HepG2 (cell line): ENCODE results near the gene SNX19. TPM values are rescaled to one million over a fixed set of nuclear protein-coding genes. Genes with fewer than 3 reads are reported as not detected.

Experiments
- CAMTA2 ChIP-seq: sonication (generic); formaldehyde crosslinking; IDR thresholded peaks from 2 replicates; pipeline ENCODE4 v1.4.0; 2020; ENCODE audit warnings: mild to moderate bottlenecking, missing genetic modification reagents, borderline replicate concordance
- DNMT3B ChIP-seq: conservative IDR thresholded peaks from 2 replicates; pipeline ENCODE4 v1.6.1; 2016; ENCODE audit warnings: missing biosample characterization, control low read depth
- HIC2 ChIP-seq: sonication (generic); formaldehyde crosslinking; IDR thresholded peaks from 2 replicates; pipeline ENCODE4 v1.9.0; 2022; ENCODE audit warnings: low read depth, missing genetic modification reagents
- HMGXB4 ChIP-seq, 2 experiments: sonication (generic) in 1 of 2; formaldehyde crosslinking in 1 of 2; IDR thresholded peaks; 2 replicates each; pipeline versions ENCODE4 v1.4.0 to v1.6.1; 2018 to 2020; ENCODE audit warnings: missing genetic modification reagents in 2 of 2, borderline replicate concordance in 1 of 2, low read depth in 1 of 2, mild to moderate bottlenecking in 1 of 2, missing biosample characterization in 1 of 2
- MIXL1 ChIP-seq: IDR thresholded peaks from 2 replicates; pipeline ENCODE4 v1.6.1; 2016
- NCOA2 ChIP-seq: sonication (generic); formaldehyde crosslinking; IDR thresholded peaks from 2 replicates; pipeline ENCODE4 v1.8.0; 2022; ENCODE audit warnings: inconsistent platforms
- NRL ChIP-seq: sonication (generic); formaldehyde crosslinking; IDR thresholded peaks from 2 replicates; pipeline ENCODE4 v1.5.0; 2020; ENCODE audit warnings: missing genetic modification reagents, mild to moderate bottlenecking, moderate library complexity, borderline replicate concordance
- PHF21A ChIP-seq: sonication (generic); formaldehyde crosslinking; IDR thresholded peaks from 2 replicates; pipeline ENCODE4 v1.5.0; 2020; ENCODE audit warnings: mild to moderate bottlenecking, missing genetic modification reagents
- PHF8 ChIP-seq: sonication (generic); formaldehyde crosslinking; IDR thresholded peaks from 2 replicates; pipeline ENCODE4 v1.5.0; 2020; ENCODE audit warnings: missing genetic modification reagents
- SALL1 ChIP-seq: sonication (generic); formaldehyde crosslinking; IDR thresholded peaks from 2 replicates; pipeline ENCODE4 v1.8.0; 2022; ENCODE audit warnings: mild to moderate bottlenecking, missing genetic modification reagents
- ZHX1 ChIP-seq: sonication (generic); formaldehyde crosslinking; IDR thresholded peaks from 2 replicates; pipeline ENCODE4 v1.8.1; 2022; ENCODE audit warnings: low read depth, mild to moderate bottlenecking, missing genetic modification reagents
- ZKSCAN1 ChIP-seq: fragments of 150-350 bp; IDR thresholded peaks from 2 replicates; pipeline ENCODE4 v1.6.1; 2014; ENCODE audit warnings: low read length
- ZNF501 ChIP-seq: sonication (generic); formaldehyde crosslinking; IDR thresholded peaks from 2 replicates; pipeline ENCODE4 v1.5.1; 2020; ENCODE audit warnings: mild to moderate bottlenecking, moderate library complexity, missing genetic modification reagents
- ZNF574 ChIP-seq: sonication (generic); formaldehyde crosslinking; IDR thresholded peaks from 2 replicates; pipeline ENCODE4 v1.4.0; 2020; ENCODE audit warnings: missing genetic modification reagents
- ZNF639 ChIP-seq: conservative IDR thresholded peaks from 2 replicates; pipeline ENCODE4 v1.6.1; 2018; ENCODE audit warnings: missing genetic modification reagents
- ZNF713 ChIP-seq: sonication (generic); formaldehyde crosslinking; IDR thresholded peaks from 2 replicates; pipeline ENCODE4 v1.4.0; 2020; ENCODE audit warnings: mild to moderate bottlenecking, missing genetic modification reagents
- ZSCAN9 ChIP-seq: IDR thresholded peaks from 2 replicates; pipeline ENCODE4 v1.6.1; 2016; ENCODE audit warnings: borderline replicate concordance
- polyA plus RNA-seq, 8 experiments: library from polyadenylated mRNA; depleted of rRNA in 3 of 8; stranded (reverse) in 7 of 8; unstranded in 1 of 8; fragments of >200 nt; fragmentation: Illumina TruSeq in 4 of 8; extraction: Trizol in 4 of 8; gene quantifications; 2 replicates each; pipeline versions ENCODE4 v1.2.1 to v1.2.3, GENCODE V29; 2011 to 2016; ENCODE audit warnings: low read depth in 4 of 8, missing spikeins in 1 of 8, mixed read lengths in 1 of 8; ENCODE audit not compliant: insufficient read depth in 1 of 8
- total RNA-seq, 5 experiments: library from RNA; depleted of rRNA; stranded (reverse); fragments of >200 nt; fragmentation: Illumina TruSeq; extraction: Trizol; gene quantifications; 2 replicates each; pipeline ENCODE4 v1.2.3, GENCODE V29; 2016; ENCODE audit warnings: low read depth in 1 of 5

Gene SNX19
- total and polyA plus RNA-seq, 2 of the 13 experiments (the other 11 are each of a cell fraction or from before 2014, with no cell fraction given), result 0.13 to 0.27 TPM

- TF ChIP-seq NRL, result peak; percentile 36; the same call in 1 of the 2 replicates
- peak; percentile 76 for TF ChIP-seq SALL1 (CRISPR knock-in tag)
- TF ChIP-seq PHF8, result peak; percentile 34; the same call in 1 of the 2 replicates
- TF ChIP-seq PHF21A (CRISPR knock-in tag), result no peak
- TF ChIP-seq ZNF501, result peak; percentile 78
- peak; percentile 57; the same call in 1 of the 2 replicates for TF ChIP-seq ZNF639 (CRISPR knock-in tag)
- TF ChIP-seq CAMTA2, result no peak
- TF ChIP-seq ZHX1 (CRISPR knock-in tag), result no peak
- TF ChIP-seq MIXL1, result 0 out of 2 replicates have a peak, but pooled peaks have one; percentile 49
- TF ChIP-seq HIC2 (CRISPR knock-in tag), result no peak
- peak; percentile 48; the same call in 1 of the 2 replicates for TF ChIP-seq ZNF574 (CRISPR knock-in tag)
- TF ChIP-seq ZSCAN9 (CRISPR knock-in tag), result peak; percentile 56; the same call in 1 of the 2 replicates
- TF ChIP-seq HMGXB4 (CRISPR knock-in tag; IDR thresholded peaks at IDR 0.05; ENCODE audit: borderline replicate concordance in 1 of 2, low read depth in 1 of 2), result peak; percentile 87 to 91; a peak in 3 of 4 replicates
- TF ChIP-seq DNMT3B (CRISPR knock-in tag), result no peak
- no peak for TF ChIP-seq ZNF713 (CRISPR knock-in tag)
- TF ChIP-seq NCOA2 (CRISPR knock-in tag), result 0 out of 2 replicates have a peak, but pooled peaks have one; percentile 19
- TF ChIP-seq ZKSCAN1, result 0 out of 2 replicates have a peak, but pooled peaks have one; percentile 21
Observed at GRCh38 chr11:130861902-130862860, 54.1 kb downstream of the SNX19 start (continued).
